Cardiac fibroblast (primary cell): ENCODE results near the gene EXOC1L.

ENCODE experiments used
- DNase-seq, 2 donors: peaks; one replicate each; pipeline versions ENCODE4 v3.0.0 to v3.0.0-alpha.2; 2010; ENCODE audit warnings: low read depth in 2 of 2
- H3K4me3 ChIP-seq, 2 donors: replicated peaks in 1 of 2; 1 replicate in 1 of 2; 2 replicates in 1 of 2; pipeline ENCODE4 v1.5.1; 2011; ENCODE audit warnings: low read depth in 2 of 2, low read length in 2 of 2, mild to moderate bottlenecking in 2 of 2, moderate library complexity in 1 of 2
- TF ChIP-seq, protein P1 (sequence below): IDR thresholded peaks from one replicate; pipeline ENCODE4 v1.5.1; 2011; ENCODE audit warnings: low read depth, mild to moderate bottlenecking, low read length, inconsistent platforms

Gene EXOC1L

GRCh38 chr4:55864577-55865223 is 45.1 kb downstream of the EXOC1L start:
- TF ChIP-seq, protein P1, sequence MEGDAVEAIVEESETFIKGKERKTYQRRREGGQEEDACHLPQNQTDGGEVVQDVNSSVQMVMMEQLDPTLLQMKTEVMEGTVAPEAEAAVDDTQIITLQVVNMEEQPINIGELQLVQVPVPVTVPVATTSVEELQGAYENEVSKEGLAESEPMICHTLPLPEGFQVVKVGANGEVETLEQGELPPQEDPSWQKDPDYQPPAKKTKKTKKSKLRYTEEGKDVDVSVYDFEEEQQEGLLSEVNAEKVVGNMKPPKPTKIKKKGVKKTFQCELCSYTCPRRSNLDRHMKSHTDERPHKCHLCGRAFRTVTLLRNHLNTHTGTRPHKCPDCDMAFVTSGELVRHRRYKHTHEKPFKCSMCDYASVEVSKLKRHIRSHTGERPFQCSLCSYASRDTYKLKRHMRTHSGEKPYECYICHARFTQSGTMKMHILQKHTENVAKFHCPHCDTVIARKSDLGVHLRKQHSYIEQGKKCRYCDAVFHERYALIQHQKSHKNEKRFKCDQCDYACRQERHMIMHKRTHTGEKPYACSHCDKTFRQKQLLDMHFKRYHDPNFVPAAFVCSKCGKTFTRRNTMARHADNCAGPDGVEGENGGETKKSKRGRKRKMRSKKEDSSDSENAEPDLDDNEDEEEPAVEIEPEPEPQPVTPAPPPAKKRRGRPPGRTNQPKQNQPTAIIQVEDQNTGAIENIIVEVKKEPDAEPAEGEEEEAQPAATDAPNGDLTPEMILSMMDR, result no peak
- no peak for DNase-seq
- no peak overlapping the region for H3K4me3 ChIP-seq

DNA sequence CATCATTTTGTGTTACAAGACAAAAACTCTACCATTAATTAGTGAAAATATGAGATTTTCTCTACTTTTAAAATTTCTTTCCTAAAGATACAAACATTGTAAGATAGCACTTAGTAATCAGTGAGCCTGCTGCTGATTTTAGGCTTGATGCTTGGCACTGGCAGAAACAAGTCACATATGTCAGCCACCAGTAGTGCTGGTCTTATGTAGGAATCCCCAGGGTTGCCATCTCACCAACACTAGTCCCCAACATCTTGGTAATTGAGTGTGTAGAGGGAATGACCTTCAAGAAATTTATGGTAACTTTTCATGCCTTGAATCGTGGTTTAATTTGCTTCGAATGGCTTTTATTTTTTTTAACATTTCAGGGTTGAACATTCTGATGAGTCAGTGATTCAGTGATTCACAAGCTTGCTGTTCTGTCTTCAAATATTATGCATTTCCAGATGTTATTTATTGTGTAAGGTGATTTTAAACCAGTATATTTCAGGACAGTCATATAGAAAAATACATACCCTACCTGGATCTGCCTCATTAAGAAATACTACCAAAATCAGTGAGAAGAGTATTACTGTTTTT is 45.7 kb downstream of the EXOC1L start:
- TF ChIP-seq, protein P1, result no peak

DNA sequence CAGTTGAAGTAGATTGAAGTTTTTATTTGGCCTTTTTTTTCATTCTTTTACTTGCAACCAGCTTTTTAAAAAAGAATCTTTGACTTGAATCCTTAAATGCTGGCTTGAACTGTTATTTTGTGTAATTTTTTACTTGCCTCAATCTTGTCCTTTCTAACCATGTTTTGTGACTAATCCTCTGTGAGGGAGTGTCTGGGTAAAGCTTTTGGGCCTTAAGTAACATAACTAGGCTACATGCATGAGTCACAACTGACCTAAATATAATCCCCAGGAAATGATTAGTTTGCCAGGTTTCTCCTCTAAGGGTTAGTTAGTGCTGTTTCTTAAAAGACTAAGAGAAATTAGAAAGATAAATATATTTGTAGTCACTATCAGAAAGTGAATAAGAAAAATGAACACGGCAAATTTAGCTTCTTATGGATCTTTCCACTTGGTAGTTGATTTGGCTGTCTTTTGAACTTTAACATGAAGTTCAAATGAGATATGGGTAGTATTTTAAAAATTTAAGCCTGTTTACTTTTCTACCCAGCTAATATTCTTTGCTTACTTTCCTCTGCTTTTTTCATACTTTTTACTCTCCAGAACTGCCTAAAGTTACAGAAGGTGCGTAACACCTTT is 46.8 kb downstream of the EXOC1L start:
- peak; percentile 92 to 98 for DNase-seq
- peak overlapping the region in 1 of 2 donors; percentile 19 for H3K4me3 ChIP-seq
- TF ChIP-seq, protein P1, result no peak

More for the DNA sequence above, 45.7 kb downstream of the EXOC1L start:
- DNase-seq, result peak; percentile 44 to 80
- peak overlapping the region in 1 of 2 donors; percentile 25 for H3K4me3 ChIP-seq

DNA sequence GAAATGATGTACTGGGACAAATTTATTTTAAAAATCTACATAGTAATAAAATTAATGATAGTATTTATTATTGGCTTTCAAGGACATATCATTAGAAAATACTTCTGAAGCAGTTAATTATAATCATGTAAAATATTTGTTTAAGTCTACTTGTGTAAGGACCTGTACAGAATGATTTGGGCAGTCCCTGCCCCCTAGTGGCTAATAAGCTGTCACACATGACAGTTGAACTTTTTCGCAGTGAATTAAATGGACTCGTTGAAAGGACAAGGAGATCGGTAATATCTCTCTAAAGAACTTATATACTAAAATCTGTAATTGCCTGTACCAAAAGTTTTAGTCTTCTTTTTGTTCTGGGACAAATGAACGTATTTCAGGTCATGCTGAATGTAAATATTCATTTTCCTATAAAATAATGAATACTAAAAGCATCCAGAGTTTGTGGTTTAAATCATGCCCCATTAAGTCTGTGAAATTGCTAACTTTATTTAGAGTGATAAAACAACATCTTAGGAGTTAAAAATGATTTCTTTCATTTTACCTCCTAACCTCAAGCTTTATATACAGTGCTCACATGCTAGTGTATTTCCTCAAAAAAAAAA is 47.5 kb downstream of the EXOC1L start:
- no peak overlapping the region for H3K4me3 ChIP-seq
- TF ChIP-seq, protein P1, result peak; percentile 74
- peak; percentile 81 for DNase-seq

DNA sequence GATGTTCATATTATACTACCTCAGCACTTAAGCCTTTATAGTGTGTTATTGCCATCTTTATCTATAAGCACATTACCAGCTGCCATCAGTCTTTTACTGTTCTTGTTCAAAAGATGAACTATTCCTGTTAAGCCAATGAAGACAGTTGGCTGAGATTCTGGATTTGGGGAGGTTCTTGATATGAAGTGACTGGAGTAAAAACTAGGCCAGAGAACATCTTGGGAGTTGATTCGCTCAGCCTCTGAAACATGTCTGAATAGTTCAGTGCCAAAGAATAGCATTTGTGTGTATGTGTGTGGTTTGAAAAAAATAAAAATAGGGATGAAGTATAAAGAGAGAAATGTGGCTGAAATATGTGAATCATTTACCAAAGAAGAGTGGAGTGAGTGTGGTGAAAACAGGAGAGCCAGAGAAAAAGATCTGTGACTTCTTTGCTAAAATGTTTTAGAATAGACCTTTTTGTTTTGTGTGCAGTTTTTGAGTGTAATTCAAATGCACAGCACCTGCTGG is 49.0 kb downstream of the EXOC1L start:
- DNase-seq, result no peak
- TF ChIP-seq, protein P1, result no peak

DNA sequence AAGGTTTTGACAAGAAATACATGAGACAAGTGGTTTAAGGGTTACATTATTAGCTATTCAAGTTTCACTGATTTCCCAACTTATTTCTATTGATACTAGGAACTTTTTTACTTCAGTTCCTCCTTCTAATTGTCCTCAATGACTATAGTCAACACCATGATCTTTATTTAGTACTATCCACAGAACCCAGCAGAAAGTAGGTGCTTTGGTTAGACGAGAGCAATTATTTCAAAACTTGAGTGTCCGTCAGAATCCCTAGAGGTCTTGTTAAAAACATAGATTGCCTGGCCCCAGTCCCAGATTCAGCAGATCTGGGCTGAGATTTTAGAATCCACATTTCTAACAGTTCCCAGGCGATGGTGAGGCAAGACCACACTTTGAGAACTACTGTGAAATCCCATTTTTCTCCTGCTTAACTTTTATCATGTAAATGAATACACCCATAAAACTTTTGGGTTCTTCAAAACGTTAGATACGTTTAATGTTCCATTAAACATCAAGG is 51.8 kb downstream of the EXOC1L start:
- TF ChIP-seq, protein P1, result no peak
- peak; percentile 11 to 21 for DNase-seq
- no peak overlapping the region for H3K4me3 ChIP-seq

More for the DNA sequence above, 49.0 kb downstream of the EXOC1L start:
- no peak overlapping the region for H3K4me3 ChIP-seq
